SK-N-SH treated with all-trans-retinoic acid at 6 μM for 48 hours (cell line): ENCODE measurements around the gene BPHL.

Experiments used
- ISL1 ChIP-seq: fragments of 250-450 bp; sonication (Bioruptor Pico); IDR thresholded peaks from 2 replicates; pipeline ENCODE4 v2.1.2; 2022; ENCODE audit warnings: mild to moderate bottlenecking, moderate library complexity
- TOX ChIP-seq: fragments of 250-450 bp; sonication (Bioruptor Pico); IDR thresholded peaks from 2 replicates; pipeline ENCODE4 v1.8.0; 2021; ENCODE audit warnings: mild to moderate bottlenecking, moderate library complexity, borderline replicate concordance
- ZNF8 ChIP-seq: fragments of 450-650 bp; formaldehyde crosslinking; IDR thresholded peaks from 2 replicates; pipeline ENCODE4 v1.5.0; 2020; ENCODE audit warnings: mild to moderate bottlenecking, moderate library complexity
- TF ChIP-seq, protein P1 (sequence below): fragments of 250-450 bp; sonication (Bioruptor Pico); IDR thresholded peaks from 2 replicates; pipeline ENCODE4 v1.5.1; 2020; ENCODE audit warnings: low read depth, mild to moderate bottlenecking, moderate library complexity

DNA sequence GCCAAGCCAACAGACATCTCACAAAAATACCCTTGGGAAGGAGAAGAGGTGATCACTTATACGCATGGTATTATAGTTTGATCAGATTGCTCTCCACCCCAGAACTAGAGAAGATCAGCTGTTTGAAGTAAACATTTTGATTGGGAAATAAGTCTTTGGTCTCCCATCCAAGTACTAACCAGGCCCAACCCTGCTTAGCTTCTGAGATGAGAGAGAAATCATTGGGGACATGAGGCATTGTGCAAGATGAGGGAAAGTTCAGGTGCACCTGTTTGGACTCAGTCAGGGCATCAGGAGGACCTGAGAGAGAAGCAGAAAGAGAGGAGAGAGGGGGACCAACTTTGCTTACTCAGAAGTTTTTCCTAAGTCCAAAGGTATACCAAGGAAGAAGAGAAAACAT is 38.8 kb upstream of the BPHL start:
- no peak for TF ChIP-seq ISL1 (CRISPR knock-in tag)
- no peak for TF ChIP-seq ZNF8
- TF ChIP-seq, protein P1, sequence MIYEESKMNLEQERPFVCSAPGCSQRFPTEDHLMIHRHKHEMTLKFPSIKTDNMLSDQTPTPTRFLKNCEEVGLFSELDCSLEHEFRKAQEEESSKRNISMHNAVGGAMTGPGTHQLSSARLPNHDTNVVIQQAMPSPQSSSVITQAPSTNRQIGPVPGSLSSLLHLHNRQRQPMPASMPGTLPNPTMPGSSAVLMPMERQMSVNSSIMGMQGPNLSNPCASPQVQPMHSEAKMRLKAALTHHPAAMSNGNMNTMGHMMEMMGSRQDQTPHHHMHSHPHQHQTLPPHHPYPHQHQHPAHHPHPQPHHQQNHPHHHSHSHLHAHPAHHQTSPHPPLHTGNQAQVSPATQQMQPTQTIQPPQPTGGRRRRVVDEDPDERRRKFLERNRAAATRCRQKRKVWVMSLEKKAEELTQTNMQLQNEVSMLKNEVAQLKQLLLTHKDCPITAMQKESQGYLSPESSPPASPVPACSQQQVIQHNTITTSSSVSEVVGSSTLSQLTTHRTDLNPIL (CRISPR knock-in tag) = no peak
- TF ChIP-seq TOX (CRISPR knock-in tag) = no peak
